Type B pancreatic cell (in vitro differentiated cells): ENCODE data around the gene SPG21. TPM values are rescaled to one million over a fixed set of nuclear protein-coding genes. Genes with fewer than 3 reads are reported as not detected.

Source experiments
- DNase-seq: peaks from one replicate; pipeline ENCODE4 v3.0.0; 2021; ENCODE audit warnings: mixed read lengths; ENCODE audit not compliant: unreplicated experiment; ENCODE audit errors: extremely low spot score
- H3K27ac Mint-ChIP-seq: 2 replicates; pipeline ENCODE4 v1.8.0; 2021; ENCODE audit warnings: mild to moderate bottlenecking, mixed read lengths
- H3K27me3 Mint-ChIP-seq: 2 replicates; pipeline ENCODE4 v1.8.0; 2021; ENCODE audit warnings: mixed read lengths
- H3K36me3 Mint-ChIP-seq: 2 replicates; pipeline ENCODE4 v1.8.0; 2021; ENCODE audit warnings: mixed read lengths
- H3K4me1 Mint-ChIP-seq: one replicate; pipeline ENCODE4 v1.8.0; 2021; ENCODE audit warnings: mixed read lengths; ENCODE audit not compliant: unreplicated experiment
- H3K4me3 Mint-ChIP-seq: 2 replicates; pipeline ENCODE4 v1.8.0; 2021; ENCODE audit warnings: mild to moderate bottlenecking, mixed read lengths
- H3K9me3 Mint-ChIP-seq: 2 replicates; pipeline ENCODE4 v1.8.0; 2021; ENCODE audit warnings: mixed read lengths
- CTCF ChIP-seq: fragments of 200-600 bp; sonication (generic); conservative IDR thresholded peaks from 2 replicates; pipeline ENCODE4 v1.5.0; 2021; ENCODE audit warnings: antibody characterized with exemption, mild to moderate bottlenecking
- total RNA-seq: library from RNA; stranded (reverse); gene quantifications from 2 replicates; pipeline ENCODE4 v1.2.1, GENCODE V29; 2021; ENCODE audit warnings: low replicate concordance

SPG21 gene
- total RNA-seq, 1 donor from 2014 or later = 80.7 TPM

- Mint-ChIP-seq H3K27me3 (no peaks in the 10 kb centered on the region), H3K4me1 (peaks cover 7% of the 10 kb centered on the region), H3K9me3 (no peaks in the 10 kb centered on the region), H3K27ac (no peak overlapping the region), H3K36me3 (no peaks in the 10 kb centered on the region), H3K4me3 (no peak overlapping the region)
- peak; percentile 49 for DNase-seq
- no peak for TF ChIP-seq CTCF
Measured at GRCh38 chr15:64930778-64931371, 58.8 kb downstream of the SPG21 start.

- H3K36me3 Mint-ChIP-seq = no peaks in the 10 kb centered on the region
Measured at GRCh38 chr15:64930019-64930652, 59.6 kb downstream of the SPG21 start.

GRCh38 chr15:64928626-64929220, 61.0 kb downstream of the SPG21 start:
- Mint-ChIP-seq H3K36me3 (no peaks in the 10 kb centered on the region), H3K4me3 (no peak overlapping the region), H3K27me3 (no peaks in the 10 kb centered on the region), H3K27ac (no peak overlapping the region), H3K4me1 (peaks cover 7% of the 10 kb centered on the region), H3K9me3 (no peaks in the 10 kb centered on the region)
- no peak for TF ChIP-seq CTCF
- peak; percentile 45 for DNase-seq

More at GRCh38 chr15:64930019-64930652, 59.6 kb downstream of the SPG21 start:
- TF ChIP-seq CTCF = no peak
- H3K9me3 Mint-ChIP-seq = no peaks in the 10 kb centered on the region
- H3K4me1 Mint-ChIP-seq = peaks cover 7% of the 10 kb centered on the region
- no peak overlapping the region for H3K27ac Mint-ChIP-seq
- no peak overlapping the region for H3K4me3 Mint-ChIP-seq
- H3K27me3 Mint-ChIP-seq = no peaks in the 10 kb centered on the region
- peak; percentile 54 for DNase-seq

- Mint-ChIP-seq H3K27me3 (no peaks in the 10 kb centered on the region), H3K36me3 (no peaks in the 10 kb centered on the region), H3K4me1 (peaks cover 7% of the 10 kb centered on the region), H3K27ac (no peak overlapping the region), H3K9me3 (no peaks in the 10 kb centered on the region), H3K4me3 (no peak overlapping the region)
- no peak for DNase-seq
- no peak for TF ChIP-seq CTCF
Measured at GRCh38 chr15:64926661-64927060, 63.1 kb downstream of the SPG21 start.

GRCh38 chr15:64925335-64926330, 64.1 kb downstream of the SPG21 start:
- Mint-ChIP-seq H3K9me3 (no peaks in the 10 kb centered on the region), H3K4me3 (no peak overlapping the region), H3K27me3 (no peaks in the 10 kb centered on the region), H3K4me1 (peaks cover 7% of the 10 kb centered on the region), H3K27ac (no peak overlapping the region), H3K36me3 (no peaks in the 10 kb centered on the region)
- TF ChIP-seq CTCF = no peak
- DNase-seq = no peak
